Measurements from ENCODE around the gene BAG5.

DNA sequence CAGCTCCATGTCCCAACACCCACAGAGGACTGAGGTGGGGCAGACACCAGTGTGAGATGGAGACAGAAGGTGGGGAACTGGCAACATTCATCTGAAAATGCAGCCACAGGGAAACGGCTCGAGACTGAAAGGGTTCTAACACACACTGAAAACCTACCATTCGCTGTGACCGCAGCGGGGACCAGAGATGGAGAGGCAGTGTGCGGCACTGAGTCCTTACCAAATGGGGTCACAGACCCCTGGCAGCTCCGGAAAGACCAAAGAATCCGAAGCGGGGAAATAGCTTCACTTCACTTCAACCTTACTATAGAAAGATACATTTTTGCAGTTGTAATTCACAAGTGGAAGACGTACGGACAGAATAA, 9.6 kb downstream of the BAG5 start:
- TF ChIP-seq POLR2A (IDR thresholded peaks at IDR 0.05; ENCODE audit: low read length) = no peak
- no peak for TF ChIP-seq GATA1 (IDR thresholded peaks at IDR 0.05; ENCODE audit: low read depth, low read length)

Data from erythroblast (primary cell).